WTC11 (cell line): ENCODE results near the gene STRIP1. TPM values are rescaled to one million over a fixed set of nuclear protein-coding genes. Genes with fewer than 3 reads are reported as not detected.

Experiments
- ATAC-seq: fragments of 200-7000 bp; cut with Tn5 transposase; 2 replicates; pipeline ENCODE4 v1.10.0; 2021; ENCODE audit warnings: mild to moderate bottlenecking, moderate library complexity
- CTCF ChIA-PET: fragments of 300-600 bp; sonication (Branson Sonifier 250); formaldehyde crosslinking; loops from one replicate; lab custom pipeline; 2021; ENCODE audit warnings: antibody characterized with exemption; lab: Charles Lee
- POLR2A ChIA-PET: fragments of 350-600 bp; sonication (Branson Sonifier 250); formaldehyde crosslinking; loops from one replicate; lab custom pipeline; 2021; ENCODE audit warnings: antibody characterized with exemption; lab: Charles Lee
- DNase-seq: peaks from one replicate; pipeline ENCODE4 v3.0.0; 2021; ENCODE audit warnings: low spot score
- H3K27ac Mint-ChIP-seq: 2 replicates; pipeline ENCODE4 v1.8.0; 2021; ENCODE audit warnings: mixed read lengths
- H3K27me3 Mint-ChIP-seq: 2 replicates; pipeline ENCODE4 v1.8.0; 2021; ENCODE audit warnings: low read depth, mild to moderate bottlenecking, moderate library complexity, mixed read lengths
- H3K36me3 Mint-ChIP-seq: 2 replicates; pipeline ENCODE4 v1.8.0; 2021; ENCODE audit warnings: mixed read lengths
- H3K4me1 Mint-ChIP-seq: 2 replicates; pipeline ENCODE4 v1.8.0; 2022; ENCODE audit warnings: mixed read lengths
- H3K4me3 Mint-ChIP-seq: 2 replicates; pipeline ENCODE4 v1.8.0; 2021; ENCODE audit warnings: mild to moderate bottlenecking, moderate library complexity, mixed read lengths
- H3K9me3 Mint-ChIP-seq: 2 replicates; pipeline ENCODE4 v1.8.0; 2021; ENCODE audit warnings: mixed read lengths
- ATF1 ChIP-seq: sonication (generic); formaldehyde crosslinking; IDR thresholded peaks from 2 replicates; pipeline ENCODE4 v1.8.1; 2023; ENCODE audit warnings: mild to moderate bottlenecking, moderate library complexity, missing genetic modification reagents
- ATF3 ChIP-seq: sonication (generic); formaldehyde crosslinking; conservative IDR thresholded peaks from 2 replicates; pipeline ENCODE4 v1.8.1; 2022; ENCODE audit warnings: mild to moderate bottlenecking, missing genetic modification reagents
- JUN ChIP-seq: sonication (generic); formaldehyde crosslinking; IDR thresholded peaks from 2 replicates; pipeline ENCODE4 v1.8.0; 2023; ENCODE audit warnings: mild to moderate bottlenecking, missing genetic modification reagents
- KAT7 ChIP-seq: sonication (generic); formaldehyde crosslinking; IDR thresholded peaks from 2 replicates; pipeline ENCODE4 v1.8.1; 2023; ENCODE audit warnings: missing genetic modification reagents, mild to moderate bottlenecking, borderline replicate concordance
- MXD4 ChIP-seq: fragments of 250-450 bp; sonication (Bioruptor Pico); IDR thresholded peaks from 2 replicates; pipeline ENCODE4 v1.8.0; 2021; ENCODE audit warnings: mild to moderate bottlenecking, moderate library complexity, borderline replicate concordance
- NR1H2 ChIP-seq: sonication (generic); formaldehyde crosslinking; IDR thresholded peaks from 2 replicates; pipeline ENCODE4 v1.9.0; 2021; ENCODE audit warnings: mild to moderate bottlenecking, moderate library complexity, missing genetic modification reagents
- SMAD3 ChIP-seq: sonication (generic); formaldehyde crosslinking; IDR thresholded peaks from 2 replicates; pipeline ENCODE4 v1.8.0; 2022; ENCODE audit warnings: missing genetic modification reagents, mild to moderate bottlenecking, borderline replicate concordance
- ZBTB21 ChIP-seq: sonication (generic); formaldehyde crosslinking; IDR thresholded peaks from 2 replicates; pipeline ENCODE4 v1.8.1; 2023; ENCODE audit warnings: mild to moderate bottlenecking, missing genetic modification reagents, borderline replicate concordance
- ZBTB43 ChIP-seq: sonication (generic); formaldehyde crosslinking; IDR thresholded peaks from 2 replicates; pipeline ENCODE4 v1.8.1; 2023; ENCODE audit warnings: mild to moderate bottlenecking, missing genetic modification reagents
- ZNF138 ChIP-seq: sonication (generic); formaldehyde crosslinking; conservative IDR thresholded peaks from 2 replicates; pipeline ENCODE4 v1.8.1; 2022; ENCODE audit warnings: mild to moderate bottlenecking, moderate library complexity, missing genetic modification reagents
- ZNF219 ChIP-seq: sonication (generic); formaldehyde crosslinking; IDR thresholded peaks from 2 replicates; pipeline ENCODE4 v1.8.0; 2023; ENCODE audit warnings: missing genetic modification reagents, mild to moderate bottlenecking, borderline replicate concordance
- ZSCAN18 ChIP-seq: fragments of 250-450 bp; sonication (Bioruptor Pico); IDR thresholded peaks from 2 replicates; pipeline ENCODE4 v2.1.2; 2022; ENCODE audit warnings: mild to moderate bottlenecking, moderate library complexity
- total RNA-seq: library from RNA; stranded (reverse); gene quantifications from 3 replicates; pipeline ENCODE4 v1.2.3, GENCODE V29; 2021
- TF ChIP-seq, protein P1 (sequence below): sonication (generic); formaldehyde crosslinking; IDR thresholded peaks from 2 replicates; pipeline ENCODE4 v1.8.0; 2022; ENCODE audit warnings: missing genetic modification reagents
- TF ChIP-seq, protein P2 (sequence below): sonication (generic); formaldehyde crosslinking; IDR thresholded peaks from 2 replicates; pipeline ENCODE4 v1.8.1; 2022; ENCODE audit warnings: mild to moderate bottlenecking, missing genetic modification reagents, moderate library complexity, borderline replicate concordance
- TF ChIP-seq, protein P3 (sequence below): sonication (generic); formaldehyde crosslinking; IDR thresholded peaks from 2 replicates; pipeline ENCODE4 v1.8.1; 2023; ENCODE audit warnings: mild to moderate bottlenecking, moderate library complexity, missing genetic modification reagents
- TF ChIP-seq, protein P4 (sequence below): sonication (generic); formaldehyde crosslinking; IDR thresholded peaks from 2 replicates; pipeline ENCODE4 v1.8.0; 2022; ENCODE audit warnings: mild to moderate bottlenecking, missing genetic modification reagents
- TF ChIP-seq, protein P5 (sequence below): sonication (generic); formaldehyde crosslinking; IDR thresholded peaks from 2 replicates; pipeline ENCODE4 v1.8.1; 2023; ENCODE audit warnings: mild to moderate bottlenecking, missing genetic modification reagents, borderline replicate concordance

Gene STRIP1
- total RNA-seq, 1 experiment from 2014 or later, result 42.8 TPM

DNA sequence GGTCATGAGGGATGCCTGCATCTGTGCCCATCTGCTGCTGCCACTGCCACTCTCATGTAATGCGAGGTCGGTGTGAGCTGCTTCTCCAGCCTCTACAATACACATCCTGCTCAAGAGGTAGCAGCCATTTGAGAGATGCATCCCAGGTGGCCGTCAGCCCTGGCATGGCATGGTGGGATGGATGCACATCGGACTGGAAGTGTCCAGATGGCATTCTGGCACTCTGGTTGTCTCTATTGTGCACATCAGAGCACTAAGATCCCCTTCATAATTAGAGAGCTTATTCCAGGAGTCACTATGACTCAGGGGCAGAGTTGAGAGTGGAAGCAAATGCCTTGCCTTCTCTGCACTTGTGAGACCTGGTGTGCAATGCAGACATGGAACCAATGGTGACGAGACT is 3.8 kb downstream of the STRIP1 start:
- CTCF ChIA-PET, result interaction anchor here (1.1 to 2.5 kb wide), 2 partner anchors 16 to 22 kb away, joined by 3 to 12 read pairs; no protein-coding TSS in a partner anchor
- POLR2A ChIA-PET, result no interaction called here
- DNase-seq (no peak), ATAC-seq (no peak)
- H3K36me3 Mint-ChIP-seq, result peaks cover 57% of the 10 kb centered on the region
- H3K9me3 Mint-ChIP-seq, result 0 out of 2 replicates have a peak, but pooled peaks cover 6% of the 10 kb centered on the region
- TF ChIP-seq ATF1 (CRISPR knock-in tag), result no peak
- H3K27me3 Mint-ChIP-seq, result no peaks in the 10 kb centered on the region
- H3K27ac Mint-ChIP-seq, result no peak overlapping the region
- H3K4me1 Mint-ChIP-seq, result peaks cover 22% of the 10 kb centered on the region
- H3K4me3 Mint-ChIP-seq, result no peak overlapping the region

DNA sequence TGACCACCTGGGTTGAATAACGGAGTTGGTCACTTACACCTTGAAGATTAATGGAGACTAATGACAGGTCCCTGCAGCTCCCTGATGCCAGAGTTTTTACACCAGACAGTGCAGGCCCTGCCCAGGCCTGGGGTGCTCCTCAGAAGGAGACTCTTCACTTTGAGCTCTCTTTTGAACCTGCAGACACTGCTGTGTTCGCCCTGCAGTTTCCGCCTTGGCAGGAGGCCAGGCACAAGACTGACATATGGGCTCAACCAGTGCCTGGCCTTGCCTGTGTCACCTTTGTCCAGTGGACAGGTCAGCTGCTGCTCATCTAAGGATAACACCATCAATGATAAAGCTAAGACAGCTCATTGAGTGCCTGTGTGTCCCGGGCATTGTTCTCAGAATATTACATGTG is 5.2 kb downstream of the STRIP1 start:
- H3K4me3 Mint-ChIP-seq, result no peak overlapping the region
- ATAC-seq (no peak), DNase-seq (no peak)
- CTCF ChIA-PET, result interaction anchor here (1.5 to 2.5 kb wide), 3 partner anchors 10 to 20 kb away, joined by 5 to 12 read pairs (median 7); no protein-coding TSS in a partner anchor
- no peak overlapping the region for H3K27ac Mint-ChIP-seq
- peaks cover 12% of the 10 kb centered on the region for H3K4me1 Mint-ChIP-seq
- POLR2A ChIA-PET, result no interaction called here
- H3K36me3 Mint-ChIP-seq, result peaks cover 68% of the 10 kb centered on the region
- no peaks in the 10 kb centered on the region for H3K27me3 Mint-ChIP-seq
- TF ChIP-seq, protein P1, sequence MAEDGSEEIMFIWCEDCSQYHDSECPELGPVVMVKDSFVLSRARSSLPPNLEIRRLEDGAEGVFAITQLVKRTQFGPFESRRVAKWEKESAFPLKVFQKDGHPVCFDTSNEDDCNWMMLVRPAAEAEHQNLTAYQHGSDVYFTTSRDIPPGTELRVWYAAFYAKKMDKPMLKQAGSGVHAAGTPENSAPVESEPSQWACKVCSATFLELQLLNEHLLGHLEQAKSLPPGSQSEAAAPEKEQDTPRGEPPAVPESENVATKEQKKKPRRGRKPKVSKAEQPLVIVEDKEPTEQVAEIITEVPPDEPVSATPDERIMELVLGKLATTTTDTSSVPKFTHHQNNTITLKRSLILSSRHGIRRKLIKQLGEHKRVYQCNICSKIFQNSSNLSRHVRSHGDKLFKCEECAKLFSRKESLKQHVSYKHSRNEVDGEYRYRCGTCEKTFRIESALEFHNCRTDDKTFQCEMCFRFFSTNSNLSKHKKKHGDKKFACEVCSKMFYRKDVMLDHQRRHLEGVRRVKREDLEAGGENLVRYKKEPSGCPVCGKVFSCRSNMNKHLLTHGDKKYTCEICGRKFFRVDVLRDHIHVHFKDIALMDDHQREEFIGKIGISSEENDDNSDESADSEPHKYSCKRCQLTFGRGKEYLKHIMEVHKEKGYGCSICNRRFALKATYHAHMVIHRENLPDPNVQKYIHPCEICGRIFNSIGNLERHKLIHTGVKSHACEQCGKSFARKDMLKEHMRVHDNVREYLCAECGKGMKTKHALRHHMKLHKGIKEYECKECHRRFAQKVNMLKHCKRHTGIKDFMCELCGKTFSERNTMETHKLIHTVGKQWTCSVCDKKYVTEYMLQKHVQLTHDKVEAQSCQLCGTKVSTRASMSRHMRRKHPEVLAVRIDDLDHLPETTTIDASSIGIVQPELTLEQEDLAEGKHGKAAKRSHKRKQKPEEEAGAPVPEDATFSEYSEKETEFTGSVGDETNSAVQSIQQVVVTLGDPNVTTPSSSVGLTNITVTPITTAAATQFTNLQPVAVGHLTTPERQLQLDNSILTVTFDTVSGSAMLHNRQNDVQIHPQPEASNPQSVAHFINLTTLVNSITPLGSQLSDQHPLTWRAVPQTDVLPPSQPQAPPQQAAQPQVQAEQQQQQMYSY (CRISPR knock-in tag), result no peak
- TF ChIP-seq KAT7 (CRISPR knock-in tag), result no peak
- TF ChIP-seq ZBTB43 (CRISPR knock-in tag), result no peak
- TF ChIP-seq MXD4 (CRISPR knock-in tag), result no peak
- TF ChIP-seq, protein P2, sequence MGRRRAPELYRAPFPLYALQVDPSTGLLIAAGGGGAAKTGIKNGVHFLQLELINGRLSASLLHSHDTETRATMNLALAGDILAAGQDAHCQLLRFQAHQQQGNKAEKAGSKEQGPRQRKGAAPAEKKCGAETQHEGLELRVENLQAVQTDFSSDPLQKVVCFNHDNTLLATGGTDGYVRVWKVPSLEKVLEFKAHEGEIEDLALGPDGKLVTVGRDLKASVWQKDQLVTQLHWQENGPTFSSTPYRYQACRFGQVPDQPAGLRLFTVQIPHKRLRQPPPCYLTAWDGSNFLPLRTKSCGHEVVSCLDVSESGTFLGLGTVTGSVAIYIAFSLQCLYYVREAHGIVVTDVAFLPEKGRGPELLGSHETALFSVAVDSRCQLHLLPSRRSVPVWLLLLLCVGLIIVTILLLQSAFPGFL (CRISPR knock-in tag), result no peak
- TF ChIP-seq ATF3 (CRISPR knock-in tag), result no peak
- TF ChIP-seq, protein P3, sequence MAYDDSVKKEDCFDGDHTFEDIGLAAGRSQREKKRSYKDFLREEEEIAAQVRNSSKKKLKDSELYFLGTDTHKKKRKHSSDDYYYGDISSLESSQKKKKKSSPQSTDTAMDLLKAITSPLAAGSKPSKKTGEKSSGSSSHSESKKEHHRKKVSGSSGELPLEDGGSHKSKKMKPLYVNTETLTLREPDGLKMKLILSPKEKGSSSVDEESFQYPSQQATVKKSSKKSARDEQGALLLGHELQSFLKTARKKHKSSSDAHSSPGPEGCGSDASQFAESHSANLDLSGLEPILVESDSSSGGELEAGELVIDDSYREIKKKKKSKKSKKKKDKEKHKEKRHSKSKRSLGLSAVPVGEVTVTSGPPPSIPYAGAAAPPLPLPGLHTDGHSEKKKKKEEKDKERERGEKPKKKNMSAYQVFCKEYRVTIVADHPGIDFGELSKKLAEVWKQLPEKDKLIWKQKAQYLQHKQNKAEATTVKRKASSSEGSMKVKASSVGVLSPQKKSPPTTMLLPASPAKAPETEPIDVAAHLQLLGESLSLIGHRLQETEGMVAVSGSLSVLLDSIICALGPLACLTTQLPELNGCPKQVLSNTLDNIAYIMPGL (CRISPR knock-in tag), result no peak
- TF ChIP-seq, protein P4, sequence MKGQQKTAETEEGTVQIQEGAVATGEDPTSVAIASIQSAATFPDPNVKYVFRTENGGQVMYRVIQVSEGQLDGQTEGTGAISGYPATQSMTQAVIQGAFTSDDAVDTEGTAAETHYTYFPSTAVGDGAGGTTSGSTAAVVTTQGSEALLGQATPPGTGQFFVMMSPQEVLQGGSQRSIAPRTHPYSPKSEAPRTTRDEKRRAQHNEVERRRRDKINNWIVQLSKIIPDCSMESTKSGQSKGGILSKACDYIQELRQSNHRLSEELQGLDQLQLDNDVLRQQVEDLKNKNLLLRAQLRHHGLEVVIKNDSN (CRISPR knock-in tag), result no peak
- TF ChIP-seq, protein P5, sequence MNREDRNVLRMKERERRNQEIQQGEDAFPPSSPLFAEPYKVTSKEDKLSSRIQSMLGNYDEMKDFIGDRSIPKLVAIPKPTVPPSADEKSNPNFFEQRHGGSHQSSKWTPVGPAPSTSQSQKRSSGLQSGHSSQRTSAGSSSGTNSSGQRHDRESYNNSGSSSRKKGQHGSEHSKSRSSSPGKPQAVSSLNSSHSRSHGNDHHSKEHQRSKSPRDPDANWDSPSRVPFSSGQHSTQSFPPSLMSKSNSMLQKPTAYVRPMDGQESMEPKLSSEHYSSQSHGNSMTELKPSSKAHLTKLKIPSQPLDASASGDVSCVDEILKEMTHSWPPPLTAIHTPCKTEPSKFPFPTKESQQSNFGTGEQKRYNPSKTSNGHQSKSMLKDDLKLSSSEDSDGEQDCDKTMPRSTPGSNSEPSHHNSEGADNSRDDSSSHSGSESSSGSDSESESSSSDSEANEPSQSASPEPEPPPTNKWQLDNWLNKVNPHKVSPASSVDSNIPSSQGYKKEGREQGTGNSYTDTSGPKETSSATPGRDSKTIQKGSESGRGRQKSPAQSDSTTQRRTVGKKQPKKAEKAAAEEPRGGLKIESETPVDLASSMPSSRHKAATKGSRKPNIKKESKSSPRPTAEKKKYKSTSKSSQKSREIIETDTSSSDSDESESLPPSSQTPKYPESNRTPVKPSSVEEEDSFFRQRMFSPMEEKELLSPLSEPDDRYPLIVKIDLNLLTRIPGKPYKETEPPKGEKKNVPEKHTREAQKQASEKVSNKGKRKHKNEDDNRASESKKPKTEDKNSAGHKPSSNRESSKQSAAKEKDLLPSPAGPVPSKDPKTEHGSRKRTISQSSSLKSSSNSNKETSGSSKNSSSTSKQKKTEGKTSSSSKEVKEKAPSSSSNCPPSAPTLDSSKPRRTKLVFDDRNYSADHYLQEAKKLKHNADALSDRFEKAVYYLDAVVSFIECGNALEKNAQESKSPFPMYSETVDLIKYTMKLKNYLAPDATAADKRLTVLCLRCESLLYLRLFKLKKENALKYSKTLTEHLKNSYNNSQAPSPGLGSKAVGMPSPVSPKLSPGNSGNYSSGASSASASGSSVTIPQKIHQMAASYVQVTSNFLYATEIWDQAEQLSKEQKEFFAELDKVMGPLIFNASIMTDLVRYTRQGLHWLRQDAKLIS (CRISPR knock-in tag), result no peak
- no peak for TF ChIP-seq ZNF138 (CRISPR knock-in tag)
- no peak for TF ChIP-seq SMAD3
- no peak for TF ChIP-seq ZBTB21 (CRISPR knock-in tag)
- no peak for TF ChIP-seq NR1H2 (CRISPR knock-in tag)
- no peak for TF ChIP-seq ZNF219 (CRISPR knock-in tag)
- TF ChIP-seq JUN (CRISPR knock-in tag), result no peak
- TF ChIP-seq ZSCAN18 (CRISPR knock-in tag), result no peak
- TF ChIP-seq, all 79 proteins: peak for 0
- H3K9me3 Mint-ChIP-seq, result no peaks in the 10 kb centered on the region
